ENCODE results near the gene RASSF5. TPM values are rescaled to one million over a fixed set of nuclear protein-coding genes. Genes with fewer than 3 reads are reported as not detected.

The RASSF5 gene
- total and polyA plus RNA-seq, 9 of the 15 experiments (the other 6 are each of a cell fraction or from before 2014, with no cell fraction given) = 6.1 to 41.0 (median 25.2) TPM

GRCh38 chr1:206582971-206583706 lies 75.8 kb downstream of the RASSF5 start (continued):
- TF ChIP-seq DMBX1 (CRISPR knock-in tag; IDR thresholded peaks at IDR 0.05; ENCODE audit: borderline replicate concordance) (no peak), ZNF184 (CRISPR knock-in tag; IDR thresholded peaks at IDR 0.05) (no peak), THRB (CRISPR knock-in tag; conservative IDR thresholded peaks at IDR 0.05) (0 out of 2 replicates have a peak, but pooled peaks have one; percentile 5), HIVEP1 (CRISPR knock-in tag; IDR thresholded peaks at IDR 0.05) (no peak), ZNF384 (IDR thresholded peaks at IDR 0.05; ENCODE audit: low read depth, low read length) (no peak), CXXC5 (CRISPR knock-in tag; IDR thresholded peaks at IDR 0.05) (no peak), RFX1 (IDR thresholded peaks at IDR 0.05) (no peak), ZNF217 (CRISPR knock-in tag; IDR thresholded peaks at IDR 0.05) (no peak), NFRKB (IDR thresholded peaks at IDR 0.05; ENCODE audit: low read depth) (no peak), MAFG (tag; conservative IDR thresholded peaks at IDR 0.05) (no peak), NELFE (IDR thresholded peaks at IDR 0.05; ENCODE audit: insufficient read depth, insufficient read length) (no peak), MBD2 (IDR thresholded peaks at IDR 0.05; ENCODE audit: borderline replicate concordance, low read depth) (no peak), CC2D1A (IDR thresholded peaks at IDR 0.05) (no peak), TEAD4 (IDR thresholded peaks at IDR 0.05; ENCODE audit: low read length) (no peak), TEAD4 (CRISPR knock-in tag; IDR thresholded peaks at IDR 0.05; ENCODE audit: borderline replicate concordance) (no peak), ZNF695 (CRISPR knock-in tag; IDR thresholded peaks at IDR 0.05) (no peak), NCOR1 (IDR thresholded peaks at IDR 0.05) (no peak), CBX8 (IDR thresholded peaks at IDR 0.05; ENCODE audit: borderline replicate concordance, extremely low read depth, low read depth, low read length, poor library complexity, severe bottlenecking) (no peak), CBX1 (IDR thresholded peaks at IDR 0.05; ENCODE audit: low read depth) (peak; percentile 85; the same call in 1 of the 2 replicates), NKRF (IDR thresholded peaks at IDR 0.05; ENCODE audit: borderline replicate concordance) (no peak), ESRRB (CRISPR knock-in tag; IDR thresholded peaks at IDR 0.05; ENCODE audit: borderline replicate concordance) (no peak), SMARCE1 (IDR thresholded peaks at IDR 0.05) (no peak), PCBP2 (IDR thresholded peaks at IDR 0.05; ENCODE audit: low read depth, low read length, poor library complexity, severe bottlenecking) (no peak), ZBTB9 (CRISPR knock-in tag; IDR thresholded peaks at IDR 0.05) (no peak), ILK (tag; IDR thresholded peaks at IDR 0.05; ENCODE audit: borderline replicate concordance, low read depth) (no peak)
- TF ChIP-seq, protein P1, sequence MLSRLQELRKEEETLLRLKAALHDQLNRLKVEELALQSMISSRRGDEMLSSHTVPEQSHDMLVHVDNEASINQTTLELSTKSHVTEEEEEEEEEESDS (CRISPR knock-in tag; IDR thresholded peaks at IDR 0.05) = no peak

Measured in K562 (cell line).